Left lobe of liver (tissue), 2 donors: ENCODE measurements around the gene SH3BGRL2. TPM values are rescaled to one million over a fixed set of nuclear protein-coding genes. Genes with fewer than 3 reads are reported as not detected.

Experiments used
- ATAC-seq: fragments of 200-7000 bp; cut with Tn5 transposase; one replicate; pipeline ENCODE4 v1.9.1; 2020; ENCODE audit warnings: mild to moderate bottlenecking, moderate library complexity
- DNase-seq: peaks from one replicate; pipeline ENCODE4 v3.0.0-alpha.2; 2020; ENCODE audit warnings: low spot score
- total RNA-seq: library from RNA; stranded (reverse); gene quantifications from one replicate; pipeline ENCODE4 v1.2.1, GENCODE V29; 2021
- donor health status: DM: no; HTN: no; CAD: no; lungs with moderate emphysema.
- donor health status: DM: no; HTN: yes; CAD: no.

The SH3BGRL2 gene
- total RNA-seq, 1 donor from 2014 or later, result 30.3 TPM

- no peak for ATAC-seq
- DNase-seq, result no peak
Observed at GRCh38 chr6:79694156-79694555, 63.0 kb downstream of the SH3BGRL2 start.

GRCh38 chr6:79694623-79695343, 63.7 kb downstream of the SH3BGRL2 start:
- no peak for DNase-seq
- ATAC-seq, result no peak

- ATAC-seq (no peak), DNase-seq (no peak)
Observed at GRCh38 chr6:79697430-79697829, 66.3 kb downstream of the SH3BGRL2 start.

GRCh38 chr6:79699606-79700005, 68.5 kb downstream of the SH3BGRL2 start:
- no peak for ATAC-seq
- no peak for DNase-seq

GRCh38 chr6:79702691-79703090, 71.6 kb downstream of the SH3BGRL2 start:
- DNase-seq (no peak), ATAC-seq (no peak)

GRCh38 chr6:79704200-79704599, 73.1 kb downstream of the SH3BGRL2 start:
- DNase-seq (no peak), ATAC-seq (no peak)

- DNase-seq, result no peak
- ATAC-seq, result no peak
Observed at GRCh38 chr6:79705456-79705995, 74.4 kb downstream of the SH3BGRL2 start.

- DNase-seq (no peak), ATAC-seq (no peak)
Observed at GRCh38 chr6:79706527-79706926, 75.4 kb downstream of the SH3BGRL2 start.

- ATAC-seq, result no peak
- no peak for DNase-seq
Observed at GRCh38 chr6:79707621-79708020, 76.5 kb downstream of the SH3BGRL2 start.

GRCh38 chr6:79708095-79708791, 77.1 kb downstream of the SH3BGRL2 start:
- DNase-seq, result no peak
- peak; percentile 38 for ATAC-seq

- DNase-seq (no peak), ATAC-seq (peak; percentile 52)
Observed at GRCh38 chr6:79710127-79710526, 79.0 kb downstream of the SH3BGRL2 start.

- no peak for ATAC-seq
Observed at GRCh38 chr6:79711167-79711566, 80.0 kb downstream of the SH3BGRL2 start.

GRCh38 chr6:79712144-79712543, 81.0 kb downstream of the SH3BGRL2 start:
- ATAC-seq, result no peak
- no peak for DNase-seq

More at GRCh38 chr6:79711167-79711566, 80.0 kb downstream of the SH3BGRL2 start:
- no peak for DNase-seq

- DNase-seq (no peak), ATAC-seq (no peak)
Observed at GRCh38 chr6:79712616-79713135, 81.5 kb downstream of the SH3BGRL2 start.

GRCh38 chr6:79713701-79714322, 82.7 kb downstream of the SH3BGRL2 start:
- ATAC-seq (peak; percentile 86), DNase-seq (peak; percentile 50)

GRCh38 chr6:79717989-79718388, 86.9 kb downstream of the SH3BGRL2 start:
- DNase-seq (no peak), ATAC-seq (no peak)

GRCh38 chr6:79718509-79719247, 87.5 kb downstream of the SH3BGRL2 start:
- DNase-seq (no peak), ATAC-seq (no peak)

- DNase-seq (no peak), ATAC-seq (no peak)
Observed at GRCh38 chr6:79719248-79719960, 88.3 kb downstream of the SH3BGRL2 start.

- ATAC-seq (no peak), DNase-seq (no peak)
Observed at GRCh38 chr6:79724816-79725215, 93.7 kb downstream of the SH3BGRL2 start.

GRCh38 chr6:79731471-79731870, 100.3 kb downstream of the SH3BGRL2 start:
- no peak for DNase-seq
- ATAC-seq, result no peak
